Stimulated activated CD4-positive, alpha-beta T cell treated with anti-CD3 and anti-CD28 coated beads, TNF-alpha, amount 100 ng/mL, for 1 hour (primary cell): ENCODE data around the gene ITM2C.

Experiments used
- DNase-seq, 3 donors: peaks; one replicate each; pipeline ENCODE4 v3.0.0-alpha.2; 2020; ENCODE audit warnings: low read depth in 3 of 3, low spot score in 1 of 3

The ITM2C gene

DNA sequence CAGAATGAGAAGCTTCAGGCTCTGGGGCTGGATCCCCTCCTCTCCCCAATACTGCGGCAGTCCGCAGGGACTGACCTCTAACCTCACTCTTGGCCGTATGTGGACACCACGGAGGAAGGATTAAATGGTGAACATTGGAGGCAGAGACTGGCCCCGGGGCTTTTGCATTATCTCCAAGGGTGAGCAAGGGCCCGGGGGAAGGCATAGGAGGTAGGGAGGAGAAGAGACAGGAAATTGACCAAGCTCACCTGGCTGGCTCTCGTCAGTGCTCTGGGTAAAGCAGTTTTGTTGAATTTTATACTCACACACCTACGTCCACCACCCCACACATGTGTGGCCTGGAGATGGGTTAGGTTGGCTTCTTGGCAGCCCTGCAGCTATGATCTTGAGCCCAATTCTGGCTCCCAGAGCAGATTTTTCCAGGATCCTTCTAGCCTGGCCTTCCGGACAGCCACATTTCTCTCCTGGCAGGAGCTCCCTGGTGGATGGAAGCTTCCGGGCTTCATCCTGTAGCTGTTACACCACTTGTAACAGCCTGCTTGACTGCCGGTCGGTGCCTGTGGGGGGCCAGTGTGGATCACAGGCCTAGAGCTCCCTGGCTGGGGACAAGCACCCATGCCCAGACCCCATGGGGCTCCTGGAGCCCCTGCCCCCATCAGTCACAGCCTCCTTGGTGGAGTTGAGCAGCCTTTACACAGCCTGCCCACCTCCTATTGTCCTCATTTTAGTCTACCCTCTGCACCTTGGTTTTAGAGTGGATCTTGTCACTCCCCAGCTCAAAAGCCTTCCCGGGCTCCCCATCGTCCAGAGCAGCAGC is 7.6 kb downstream of the ITM2C start:
- no peak for DNase-seq

DNA sequence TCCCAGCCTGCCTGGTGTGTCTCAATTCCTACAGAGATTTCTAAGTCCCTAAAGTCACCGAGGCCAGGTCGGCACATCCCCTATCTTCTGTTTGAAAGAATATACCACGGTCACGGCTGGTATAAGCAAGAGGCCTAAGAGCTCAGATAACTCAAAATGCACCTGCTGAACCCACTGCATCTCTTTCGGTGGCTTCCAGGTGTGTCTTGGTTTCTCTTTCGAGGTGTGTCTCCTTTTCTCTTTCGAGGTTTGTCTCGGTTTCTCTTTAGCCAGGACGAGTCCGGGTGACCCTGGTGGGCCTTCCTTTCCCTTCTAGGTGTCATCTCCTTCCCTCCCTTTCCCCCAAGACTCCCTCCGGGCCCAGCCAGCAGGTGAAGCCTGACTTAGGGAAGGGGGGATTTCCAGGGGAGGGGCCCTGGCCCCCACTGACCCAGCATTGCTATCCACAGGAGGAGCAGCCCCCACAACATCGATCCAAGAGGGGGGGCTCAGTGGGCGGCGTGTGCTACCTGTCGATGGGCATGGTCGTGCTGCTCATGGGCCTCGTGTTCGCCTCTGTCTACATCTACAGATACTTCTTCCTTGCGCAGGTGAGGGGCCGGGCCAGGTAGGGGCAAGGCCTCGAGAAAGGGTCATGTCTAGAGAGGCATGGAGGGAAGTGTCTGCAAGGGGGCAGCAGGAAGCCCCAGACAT is 8.4 kb downstream of the ITM2C start:
- DNase-seq: no peak

DNA sequence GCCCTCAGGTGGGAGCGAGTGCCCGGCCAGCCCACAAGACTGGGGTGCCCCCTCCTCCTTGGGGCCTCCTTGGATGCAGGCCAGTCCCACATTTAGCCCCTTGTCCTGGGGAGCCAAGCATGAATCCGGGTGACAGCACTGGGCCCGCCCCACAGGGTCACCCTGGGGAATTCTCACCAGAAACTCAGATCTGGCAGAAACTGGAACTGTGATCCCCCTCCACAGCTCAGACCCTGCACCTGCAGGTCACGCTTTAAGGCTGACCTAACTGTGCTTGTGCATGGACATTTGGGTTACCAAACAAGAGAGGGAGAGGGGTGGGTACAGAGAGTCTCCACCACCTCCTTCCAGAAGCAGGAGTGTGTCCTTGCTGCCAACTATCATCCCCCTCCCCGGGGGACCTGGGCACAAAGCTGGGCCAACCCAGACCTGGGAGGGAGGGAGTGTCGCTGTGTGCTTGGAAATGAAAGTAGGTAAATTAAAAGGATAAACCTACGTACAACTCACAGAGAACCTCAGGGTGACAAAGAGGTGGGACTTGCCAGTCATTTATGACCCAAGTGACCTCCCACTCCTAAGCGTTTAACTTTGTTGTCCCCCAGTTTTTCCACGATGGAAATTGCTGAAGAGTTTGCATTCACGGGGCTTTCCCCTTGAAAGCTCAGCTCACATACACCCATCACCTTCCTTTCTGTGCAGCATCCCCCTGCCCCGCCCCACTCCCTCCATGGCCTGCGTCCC is 9.1 kb downstream of the ITM2C start:
- no peak for DNase-seq

DNA sequence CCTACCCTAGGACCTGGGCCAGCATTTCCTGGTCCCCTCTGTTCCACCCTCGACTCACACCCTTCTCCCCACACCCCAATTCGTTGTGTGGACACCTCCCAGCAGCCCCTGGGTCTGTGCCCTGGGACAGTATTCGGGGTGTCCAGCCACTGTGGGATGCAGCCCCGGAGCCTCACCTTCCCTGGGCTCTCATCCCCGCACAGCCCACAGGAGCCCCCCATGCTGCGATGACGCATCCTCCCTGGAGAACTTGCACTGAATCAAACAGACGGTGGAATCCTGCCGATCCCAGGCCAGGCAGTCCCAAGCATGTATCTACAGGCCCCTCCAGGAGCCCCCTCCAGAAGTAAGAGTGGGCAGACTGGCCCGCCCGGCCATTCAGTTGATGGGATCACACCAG is 9.7 kb downstream of the ITM2C start:
- DNase-seq: no peak

DNA sequence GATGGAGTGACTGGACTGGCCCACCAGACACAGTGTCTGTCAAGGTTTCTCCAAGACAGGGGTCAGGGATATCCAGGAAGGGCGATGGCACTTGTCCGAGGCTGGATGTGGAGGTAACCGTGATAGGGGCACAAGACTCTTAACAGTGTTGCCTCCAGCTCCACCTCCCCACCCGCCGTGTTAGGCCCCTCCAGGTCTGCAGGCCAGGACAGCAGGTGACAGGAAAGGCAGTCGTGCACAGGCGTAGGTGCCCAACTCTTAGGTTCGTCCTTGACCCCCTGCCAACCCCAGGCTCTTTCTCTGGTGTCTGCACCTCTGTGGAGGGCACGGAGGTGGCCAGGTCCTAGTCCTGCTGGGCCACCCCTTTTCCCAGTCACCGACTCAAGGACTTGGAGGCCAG is 10.1 kb downstream of the ITM2C start:
- DNase-seq: no peak

DNA sequence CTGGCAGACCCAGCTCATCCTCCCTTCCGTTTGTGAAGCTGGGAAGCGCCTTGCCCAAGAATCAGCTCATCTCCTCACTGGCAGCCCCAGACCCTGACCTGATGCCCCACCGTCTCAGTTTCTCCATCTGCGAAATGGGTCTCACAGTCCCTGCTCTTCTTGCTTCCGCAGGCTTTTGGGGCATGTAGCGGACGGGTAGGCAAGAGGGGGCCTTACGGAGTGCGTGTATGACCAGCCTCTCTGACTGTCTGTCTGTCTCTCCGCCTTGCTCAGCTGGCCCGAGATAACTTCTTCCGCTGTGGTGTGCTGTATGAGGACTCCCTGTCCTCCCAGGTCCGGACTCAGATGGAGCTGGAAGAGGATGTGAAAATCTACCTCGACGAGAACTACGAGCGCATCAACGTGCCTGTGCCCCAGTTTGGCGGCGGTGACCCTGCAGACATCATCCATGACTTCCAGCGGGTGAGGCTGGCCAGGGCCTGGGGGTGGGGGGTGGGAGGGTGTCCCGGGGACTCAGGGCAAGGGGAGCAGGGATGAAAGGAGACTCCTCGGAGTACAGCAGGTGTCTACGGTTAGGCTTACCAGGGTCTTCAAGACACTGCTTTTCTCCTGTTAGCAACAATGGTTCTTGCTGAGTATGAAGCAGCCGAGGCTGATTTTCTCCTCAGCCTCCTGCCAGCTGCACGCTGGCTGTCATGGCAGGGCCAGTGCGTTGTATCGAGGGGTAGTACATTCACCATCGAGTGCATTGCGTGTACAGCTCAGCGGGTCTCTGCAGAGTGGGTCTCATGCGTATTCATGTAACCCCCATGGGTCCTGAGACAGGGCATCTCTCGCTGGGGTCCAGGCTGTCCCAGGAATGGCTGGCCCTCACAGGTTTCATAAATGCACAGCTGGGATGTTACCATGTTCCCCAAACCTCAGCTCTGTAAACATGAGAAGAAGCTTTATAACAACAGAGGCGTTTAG is 10.9 kb downstream of the ITM2C start:
- no peak for DNase-seq

DNA sequence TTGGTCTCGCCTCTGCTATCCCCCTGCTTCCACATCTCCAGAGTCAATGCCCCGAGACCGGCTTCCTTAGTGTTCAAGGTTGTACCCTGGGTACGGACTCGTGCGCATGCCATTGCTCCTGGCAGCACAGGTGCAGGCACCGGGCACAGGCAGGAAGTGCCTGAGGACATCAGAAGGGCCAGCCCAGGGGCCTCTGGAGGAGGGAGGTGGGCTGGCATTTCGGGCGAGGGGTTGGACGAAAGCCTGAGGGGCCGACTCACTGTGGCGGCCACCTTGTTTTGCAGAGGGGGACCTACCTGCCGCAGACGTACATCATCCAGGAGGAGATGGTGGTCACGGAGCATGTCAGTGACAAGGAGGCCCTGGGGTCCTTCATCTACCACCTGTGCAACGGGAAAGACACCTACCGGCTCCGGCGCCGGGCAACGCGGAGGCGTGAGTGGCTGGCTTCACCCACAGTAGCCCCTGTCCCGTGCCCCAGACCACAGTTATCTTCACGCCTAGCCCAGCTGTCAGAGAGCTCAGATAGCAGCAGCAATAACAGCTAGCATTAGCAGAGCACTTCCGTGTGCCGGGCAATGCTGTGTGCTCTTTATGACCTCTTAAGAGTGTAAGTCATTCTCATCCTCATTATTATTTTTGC is 12.5 kb downstream of the ITM2C start:
- DNase-seq: no peak

DNA sequence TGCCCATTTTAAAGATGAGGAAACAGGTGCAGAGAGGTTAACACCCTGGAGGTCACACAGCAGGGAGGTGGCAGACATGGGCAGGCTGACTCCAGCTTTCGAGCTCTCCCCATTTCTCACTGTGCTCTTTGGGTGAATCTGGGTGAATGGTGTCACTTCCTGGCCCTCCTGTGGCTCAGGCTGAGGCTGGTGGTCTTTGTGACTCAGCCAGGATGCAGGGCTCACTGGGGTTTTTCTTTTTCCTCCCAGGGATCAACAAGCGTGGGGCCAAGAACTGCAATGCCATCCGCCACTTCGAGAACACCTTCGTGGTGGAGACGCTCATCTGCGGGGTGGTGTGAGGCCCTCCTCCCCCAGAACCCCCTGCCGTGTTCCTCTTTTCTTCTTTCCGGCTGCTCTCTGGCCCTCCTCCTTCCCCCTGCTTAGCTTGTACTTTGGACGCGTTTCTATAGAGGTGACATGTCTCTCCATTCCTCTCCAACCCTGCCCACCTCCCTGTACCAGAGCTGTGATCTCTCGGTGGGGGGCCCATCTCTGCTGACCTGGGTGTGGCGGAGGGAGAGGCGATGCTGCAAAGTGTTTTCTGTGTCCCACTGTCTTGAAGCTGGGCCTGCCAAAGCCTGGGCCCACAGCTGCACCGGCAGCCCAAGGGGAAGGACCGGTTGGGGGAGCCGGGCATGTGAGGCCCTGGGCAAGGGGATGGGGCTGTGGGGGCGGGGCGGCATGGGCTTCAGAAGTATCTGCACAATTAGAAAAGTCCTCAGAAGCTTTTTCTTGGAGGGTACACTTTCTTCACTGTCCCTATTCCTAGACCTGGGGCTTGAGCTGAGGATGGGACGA is 13.2 kb downstream of the ITM2C start:
- no peak for DNase-seq

DNA sequence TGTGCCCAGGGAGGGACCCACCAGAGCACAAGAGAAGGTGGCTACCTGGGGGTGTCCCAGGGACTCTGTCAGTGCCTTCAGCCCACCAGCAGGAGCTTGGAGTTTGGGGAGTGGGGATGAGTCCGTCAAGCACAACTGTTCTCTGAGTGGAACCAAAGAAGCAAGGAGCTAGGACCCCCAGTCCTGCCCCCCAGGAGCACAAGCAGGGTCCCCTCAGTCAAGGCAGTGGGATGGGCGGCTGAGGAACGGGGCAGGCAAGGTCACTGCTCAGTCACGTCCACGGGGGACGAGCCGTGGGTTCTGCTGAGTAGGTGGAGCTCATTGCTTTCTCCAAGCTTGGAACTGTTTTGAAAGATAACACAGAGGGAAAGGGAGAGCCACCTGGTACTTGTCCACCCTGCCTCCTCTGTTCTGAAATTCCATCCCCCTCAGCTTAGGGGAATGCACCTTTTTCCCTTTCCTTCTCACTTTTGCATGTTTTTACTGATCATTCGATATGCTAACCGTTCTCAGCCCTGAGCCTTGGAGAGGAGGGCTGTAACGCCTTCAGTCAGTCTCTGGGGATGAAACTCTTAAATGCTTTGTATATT is 14.0 kb downstream of the ITM2C start:
- no peak for DNase-seq

DNA sequence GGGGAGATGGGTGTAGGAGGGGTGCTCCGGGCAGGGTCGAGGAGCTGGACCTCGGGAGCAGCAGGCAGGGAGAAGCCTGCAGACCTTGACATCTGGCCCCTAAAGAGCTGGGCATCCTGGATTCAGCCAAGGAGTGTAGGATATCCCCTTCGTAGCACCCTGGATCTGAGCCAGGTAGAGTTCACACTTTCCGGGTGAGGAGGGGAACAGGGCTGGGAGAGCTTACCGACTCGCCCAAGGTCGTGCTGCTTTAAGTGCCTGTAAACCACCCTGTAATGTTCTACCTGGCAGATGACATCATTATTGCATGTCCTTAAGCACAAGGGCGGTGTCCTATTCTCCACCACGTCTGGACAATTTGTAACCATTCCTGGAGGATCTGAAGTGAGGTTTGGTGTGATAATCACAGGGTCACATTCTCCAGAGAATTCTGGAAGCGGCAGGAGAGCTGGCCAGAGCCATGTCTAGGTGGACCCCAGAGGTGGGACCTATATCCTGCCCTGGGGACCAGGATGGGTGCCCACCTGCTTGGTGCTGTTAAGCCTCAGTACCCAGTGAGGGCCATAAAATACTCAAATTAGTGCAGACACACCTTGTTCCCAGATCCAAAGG is 14.6 kb downstream of the ITM2C start:
- no peak for DNase-seq

DNA sequence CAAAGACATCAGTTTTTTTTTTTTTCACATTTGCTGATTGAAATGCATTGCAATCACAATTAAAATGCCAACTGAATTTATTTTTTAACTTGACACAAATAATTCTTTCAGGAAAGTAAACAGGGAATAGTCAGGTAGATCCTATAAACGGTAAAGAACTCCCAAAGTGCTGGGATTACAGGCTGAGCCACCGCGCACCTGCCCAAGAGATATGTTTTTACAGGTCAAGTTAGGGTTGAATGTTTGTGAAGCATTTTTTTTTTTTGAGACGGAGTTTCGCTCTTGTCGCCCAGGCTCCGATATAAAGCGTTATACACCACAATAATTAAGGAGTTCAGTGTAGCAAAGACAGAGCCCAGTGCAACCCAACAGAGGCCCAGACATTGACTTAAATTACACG is 15.1 kb downstream of the ITM2C start:
- no peak for DNase-seq

DNA sequence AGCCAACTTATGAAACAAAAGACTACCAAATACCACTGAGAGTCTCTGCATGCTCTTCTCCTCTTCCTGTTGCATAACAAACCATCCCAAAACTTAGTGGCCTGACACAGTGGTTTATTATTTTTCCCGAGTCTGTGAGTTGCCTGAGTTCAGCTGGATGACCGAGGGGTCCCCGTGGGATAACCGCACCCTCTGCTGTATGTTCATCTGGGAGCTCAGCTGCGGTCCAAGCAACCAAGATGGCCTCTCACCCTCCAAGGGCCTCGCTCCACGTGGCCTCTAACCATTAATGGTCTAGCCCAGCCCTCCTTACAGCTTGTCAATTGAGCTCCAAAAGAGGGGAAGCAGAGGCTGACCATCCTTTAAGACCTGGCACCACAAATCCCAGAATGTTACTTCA is 17.1 kb downstream of the ITM2C start:
- DNase-seq: no peak

DNA sequence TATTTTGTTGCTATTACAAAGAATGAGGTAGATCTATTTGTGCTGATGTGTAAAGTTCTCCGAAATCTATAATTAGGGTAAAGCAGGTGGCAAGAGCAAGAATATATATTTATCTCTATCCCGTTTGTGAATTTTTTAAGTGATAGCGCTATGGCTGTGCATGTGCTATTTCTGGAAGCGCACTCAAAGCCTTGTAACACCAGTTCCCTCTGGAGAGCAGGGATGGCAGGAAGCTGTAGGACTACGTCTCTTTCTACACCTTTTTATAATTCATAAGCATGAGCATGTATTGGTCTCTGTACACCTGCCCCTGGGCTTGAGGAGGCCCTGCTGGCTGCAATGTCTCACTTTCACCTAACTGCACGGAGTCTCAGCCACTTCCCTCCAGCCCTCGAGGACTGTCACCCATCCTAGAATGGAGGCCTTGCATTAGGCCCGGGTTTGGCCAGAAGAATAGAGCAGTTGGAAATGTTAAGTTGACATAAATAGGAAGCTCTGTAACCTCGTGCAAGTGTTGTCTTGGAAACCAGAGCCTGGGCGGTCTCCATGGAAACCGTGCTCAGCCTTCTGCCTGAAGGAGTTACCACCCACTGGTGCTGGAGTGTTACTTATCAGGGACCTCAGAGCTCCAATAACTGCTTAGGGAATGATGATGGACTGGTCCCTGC is 20.9 kb downstream of the ITM2C start:
- no peak for DNase-seq

DNA sequence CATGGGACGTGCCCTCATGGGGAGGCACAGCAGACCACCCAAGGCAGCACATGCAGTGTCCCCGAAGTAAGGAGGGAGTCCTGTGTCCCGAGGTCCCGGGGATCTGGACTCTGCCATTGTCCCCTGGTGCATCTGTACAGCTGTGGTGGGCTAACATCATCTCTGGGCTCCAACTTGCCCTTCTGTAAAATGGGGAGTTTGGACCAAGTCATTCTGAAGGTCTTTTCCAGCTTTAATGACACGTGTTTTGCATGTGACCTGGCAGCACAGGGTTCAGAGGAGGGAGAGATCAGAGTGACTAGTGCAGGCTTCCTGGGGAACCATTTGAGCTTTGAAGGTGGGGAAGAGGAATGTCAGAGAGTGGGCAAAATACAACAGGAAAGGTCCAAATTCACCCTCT is 21.5 kb downstream of the ITM2C start:
- DNase-seq: no peak

DNA sequence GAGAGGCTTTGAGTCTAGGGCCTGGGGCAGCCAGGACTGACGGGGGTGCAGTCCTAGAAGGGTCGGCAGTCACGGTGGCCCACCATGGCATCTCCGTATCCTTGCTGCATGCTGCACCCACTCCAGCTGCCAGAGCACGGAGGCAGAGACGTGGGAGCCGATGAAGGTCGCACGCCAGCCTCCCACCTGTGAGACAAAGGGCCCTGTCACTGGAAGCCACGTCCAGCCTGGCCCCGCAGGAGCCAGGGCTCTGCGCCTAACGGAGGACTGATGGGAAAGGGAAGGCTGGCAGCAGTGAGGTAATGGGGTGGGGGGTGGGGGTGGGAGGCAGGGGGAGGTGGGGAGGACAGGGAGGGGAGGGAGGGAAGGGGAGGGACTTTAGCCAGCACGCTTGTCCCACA is 21.9 kb downstream of the ITM2C start:
- no peak for DNase-seq

DNA sequence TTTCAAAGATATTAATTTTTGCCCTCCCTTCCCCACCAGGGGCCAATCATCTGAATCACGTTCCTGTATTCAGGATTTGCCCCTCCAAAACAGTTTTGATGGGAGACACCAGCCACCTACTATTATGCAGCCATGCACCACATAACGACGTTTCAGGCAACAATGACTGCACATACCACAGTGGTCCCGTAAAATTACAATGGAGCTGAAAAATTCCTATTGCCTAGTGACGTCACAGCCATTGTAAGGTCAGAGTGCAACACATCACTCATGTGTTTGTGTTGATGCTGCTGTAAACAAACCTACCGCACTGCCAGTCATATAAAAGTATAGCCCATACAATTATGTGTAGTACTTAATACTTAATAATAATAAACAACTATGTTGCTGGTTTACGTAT is 22.6 kb downstream of the ITM2C start:
- DNase-seq: no peak

DNA sequence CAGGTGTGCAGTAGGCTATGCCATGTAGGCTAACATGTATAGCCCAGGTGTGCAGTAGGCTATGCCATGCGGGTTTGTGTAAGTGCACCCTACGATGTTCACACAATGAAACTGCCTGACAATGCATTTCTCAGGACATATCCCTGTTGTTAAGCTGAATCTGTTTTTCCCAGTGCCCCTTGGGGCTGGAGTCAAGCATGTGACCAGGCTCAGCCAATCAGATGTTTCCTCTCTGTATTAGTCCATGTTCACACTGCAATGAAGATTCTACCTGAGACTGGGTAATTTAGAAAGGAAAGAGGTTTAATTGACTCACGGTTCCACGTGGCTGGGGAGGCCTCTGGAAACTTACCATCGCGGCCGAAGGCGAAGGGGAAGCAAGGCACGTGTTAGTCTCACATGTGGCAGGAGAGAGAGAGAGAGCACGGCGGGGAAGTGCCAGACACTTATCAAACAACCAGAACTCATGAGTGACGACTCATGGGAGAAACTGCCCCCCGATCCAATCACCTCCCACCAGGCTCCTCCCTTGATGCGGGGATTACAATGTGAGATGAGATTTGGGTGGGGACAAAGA is 24.2 kb downstream of the ITM2C start:
- no peak for DNase-seq
